Right renal pelvis (tissue), 4 donors: Measurements from ENCODE around the gene RGS9BP. TPM values are rescaled to one million over a fixed set of nuclear protein-coding genes. Genes with fewer than 3 reads are reported as not detected.
"Not testable (repeated sequence)": the region's sequence is repeated elsewhere in the genome, so short reads cannot be mapped to it uniquely, and the experiment has no call there.

ENCODE experiments used
- DNase-seq, 4 donors: peaks; one replicate each; pipeline ENCODE4 v3.0.0-alpha.2; 2013; ENCODE audit warnings: low read depth in 4 of 4, low spot score in 3 of 4, missing footprints in 1 of 4
- polyA plus RNA-seq, 4 donors: library from polyadenylated mRNA; unstranded; fragments of 120-200 nt; gene quantifications; one replicate each; pipeline ENCODE4 v1.2.1, GENCODE V29; 2013; ENCODE audit not compliant: insufficient read length in 4 of 4

RGS9BP gene, protein sequence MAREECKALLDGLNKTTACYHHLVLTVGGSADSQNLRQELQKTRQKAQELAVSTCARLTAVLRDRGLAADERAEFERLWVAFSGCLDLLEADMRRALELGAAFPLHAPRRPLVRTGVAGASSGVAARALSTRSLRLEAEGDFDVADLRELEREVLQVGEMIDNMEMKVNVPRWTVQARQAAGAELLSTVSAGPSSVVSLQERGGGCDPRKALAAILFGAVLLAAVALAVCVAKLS
- under 1 TPM; 0.21 to 0.43 (median 0.33) TPM for polyA plus RNA-seq

- DNase-seq = no peak
Measured at GRCh38 chr19:32675720-32676185, at the start of gene RGS9BP. RGS9BP (plus strand) TSS chr19:32675848; CDS start chr19:32676264, 416 bp downstream.

DNA sequence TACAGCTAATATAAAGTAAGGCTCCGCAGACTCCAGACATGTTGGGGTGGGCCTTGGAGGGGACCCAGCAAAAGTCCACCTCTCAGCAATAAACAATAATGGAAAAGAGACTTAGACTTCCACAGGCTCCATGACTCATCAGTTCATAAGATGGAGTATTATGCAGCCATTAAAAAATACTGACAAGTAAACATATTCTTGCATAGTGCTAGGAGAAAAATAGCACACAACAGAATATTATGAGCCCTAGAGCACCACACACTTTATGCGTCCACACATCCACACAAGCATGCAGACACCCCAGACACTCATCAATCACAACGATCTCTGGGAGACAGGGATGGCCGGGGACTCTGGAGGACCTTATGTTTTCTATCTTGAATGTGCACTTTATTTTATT lies 48.7 kb upstream of the RGS9BP start:
- no peak for DNase-seq

GRCh38 chr19:32627714-32628270 lies 47.9 kb upstream of the RGS9BP start:
- DNase-seq = no peak

DNA sequence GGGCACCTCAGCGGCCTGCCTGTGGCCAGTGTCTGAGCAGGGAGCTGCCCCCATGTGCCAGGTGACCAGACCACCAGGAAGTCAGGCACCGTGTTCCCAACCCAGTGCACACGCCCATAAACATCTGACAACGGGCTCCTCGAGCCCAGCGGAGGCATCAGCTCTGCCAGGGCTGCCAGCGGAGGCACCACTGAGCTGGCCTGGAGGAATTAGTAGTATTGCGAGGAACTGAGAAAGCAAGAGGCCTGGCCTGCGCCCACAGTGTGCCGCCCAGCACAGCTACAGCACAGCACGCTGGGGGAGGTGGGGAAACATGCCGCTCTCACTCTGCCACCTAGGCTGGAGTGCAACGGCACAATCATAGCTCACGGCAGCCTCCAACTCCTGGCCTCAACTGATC lies 45.3 kb upstream of the RGS9BP start:
- no peak for DNase-seq

DNA sequence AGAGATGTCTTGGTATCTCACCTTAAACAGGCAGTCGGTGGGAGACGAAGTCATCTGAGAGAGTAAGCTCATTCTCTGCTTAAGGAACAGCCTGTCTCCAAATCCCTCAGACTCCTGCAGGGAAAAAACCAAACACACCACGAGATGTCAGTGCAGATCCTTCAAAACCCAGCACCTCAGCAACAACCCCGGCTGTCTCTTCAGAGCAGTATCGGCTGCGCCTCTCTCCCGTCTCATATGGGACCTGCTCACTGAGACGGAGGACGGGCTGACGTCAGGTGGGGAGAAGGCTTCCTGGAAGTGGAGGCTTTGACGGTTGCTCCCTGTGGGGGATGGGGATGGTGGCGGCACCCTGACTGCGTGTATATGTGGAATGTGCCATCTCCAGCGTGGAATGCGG lies 44.3 kb upstream of the RGS9BP start:
- no peak for DNase-seq

- no peak for DNase-seq
Measured at GRCh38 chr19:32637480-32637879, 38.2 kb upstream of the RGS9BP start.

DNA sequence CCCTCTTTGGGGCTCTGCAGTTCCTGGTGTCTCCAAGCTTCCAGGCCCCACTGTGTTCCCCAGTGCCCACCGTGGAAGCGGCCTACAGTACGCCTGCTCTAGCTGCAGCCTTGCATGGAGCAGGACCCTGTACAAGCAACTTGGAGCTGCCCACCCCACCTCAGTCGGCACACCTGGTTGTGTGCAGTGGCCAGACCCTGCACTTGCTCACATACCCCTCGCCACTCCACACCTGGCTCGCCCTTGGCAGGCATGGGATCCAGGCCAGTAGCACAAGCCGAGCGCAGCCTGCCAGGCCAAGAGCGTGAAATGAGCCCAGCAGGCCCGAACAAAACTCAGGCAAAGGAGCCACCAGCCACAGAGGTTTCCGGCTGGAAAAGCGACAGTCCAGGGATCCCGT lies 37.0 kb upstream of the RGS9BP start:
- no peak for DNase-seq

DNA sequence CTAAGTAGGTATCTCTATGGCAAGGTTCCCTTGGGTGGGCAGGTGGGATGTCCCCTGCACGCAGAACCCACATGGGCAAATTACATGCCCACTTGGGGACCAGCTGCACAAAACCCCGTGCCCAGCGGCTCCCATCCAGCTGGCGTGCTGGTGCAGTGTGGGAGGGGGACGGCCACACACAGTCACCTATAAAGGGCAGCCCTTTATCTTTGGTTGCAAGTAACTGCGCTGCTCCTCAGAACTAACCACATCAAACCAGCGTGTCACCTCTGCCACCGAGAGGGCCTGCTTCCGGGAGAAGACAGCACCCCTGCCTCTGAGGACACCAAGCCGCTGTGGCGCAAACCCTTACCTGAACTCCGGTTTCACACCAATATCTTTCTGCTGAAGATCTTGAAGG lies 32.9 kb upstream of the RGS9BP start:
- DNase-seq = no peak

- DNase-seq = no peak
Measured at GRCh38 chr19:32646556-32646955, 29.1 kb upstream of the RGS9BP start.

- DNase-seq = no peak
Measured at GRCh38 chr19:32647361-32647760, 28.3 kb upstream of the RGS9BP start.

- no peak for DNase-seq
Measured at GRCh38 chr19:32649751-32650150, 25.9 kb upstream of the RGS9BP start.

DNA sequence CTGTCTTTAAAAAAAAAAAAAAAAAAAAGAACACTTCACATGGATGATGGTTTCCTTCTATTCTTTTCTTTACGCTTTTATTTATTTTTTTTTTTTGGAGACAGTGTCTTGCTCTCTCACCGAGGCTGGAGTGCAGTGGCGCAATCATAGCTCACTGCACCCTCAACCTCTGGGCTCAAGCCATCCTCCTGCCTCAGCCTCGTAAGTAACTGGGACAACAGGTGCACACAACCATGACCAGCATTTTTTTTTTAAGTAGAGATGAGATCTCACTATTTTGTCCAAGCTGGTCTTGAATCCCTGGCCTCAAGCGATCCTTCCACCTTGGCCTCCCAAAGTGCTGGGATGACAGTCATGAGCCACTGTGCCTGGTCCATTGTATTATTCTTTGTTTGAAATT lies 25.0 kb upstream of the RGS9BP start:
- DNase-seq = no peak

GRCh38 chr19:32651729-32652140 lies 23.9 kb upstream of the RGS9BP start:
- no peak for DNase-seq

DNA sequence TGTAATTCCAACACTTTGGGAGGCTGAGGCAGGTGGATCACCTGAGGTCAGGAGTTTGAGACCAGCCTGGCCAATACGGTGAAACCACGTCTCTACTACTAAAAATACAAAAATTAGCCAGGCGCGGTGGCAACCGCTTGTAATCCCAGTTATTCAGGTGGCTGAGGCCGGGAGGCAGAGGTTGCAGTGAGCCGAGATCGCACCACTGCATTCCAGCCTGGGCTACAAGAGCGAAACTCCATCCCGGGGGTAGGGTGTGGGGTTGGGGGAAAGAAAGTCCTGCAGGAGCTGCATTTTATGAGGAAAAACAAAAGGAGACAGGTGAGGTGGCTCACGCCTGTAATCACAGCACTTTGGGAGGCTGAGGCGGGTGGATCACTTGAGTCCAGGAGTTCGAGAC lies 23.3 kb upstream of the RGS9BP start:
- not testable (repeated sequence) for DNase-seq

DNA sequence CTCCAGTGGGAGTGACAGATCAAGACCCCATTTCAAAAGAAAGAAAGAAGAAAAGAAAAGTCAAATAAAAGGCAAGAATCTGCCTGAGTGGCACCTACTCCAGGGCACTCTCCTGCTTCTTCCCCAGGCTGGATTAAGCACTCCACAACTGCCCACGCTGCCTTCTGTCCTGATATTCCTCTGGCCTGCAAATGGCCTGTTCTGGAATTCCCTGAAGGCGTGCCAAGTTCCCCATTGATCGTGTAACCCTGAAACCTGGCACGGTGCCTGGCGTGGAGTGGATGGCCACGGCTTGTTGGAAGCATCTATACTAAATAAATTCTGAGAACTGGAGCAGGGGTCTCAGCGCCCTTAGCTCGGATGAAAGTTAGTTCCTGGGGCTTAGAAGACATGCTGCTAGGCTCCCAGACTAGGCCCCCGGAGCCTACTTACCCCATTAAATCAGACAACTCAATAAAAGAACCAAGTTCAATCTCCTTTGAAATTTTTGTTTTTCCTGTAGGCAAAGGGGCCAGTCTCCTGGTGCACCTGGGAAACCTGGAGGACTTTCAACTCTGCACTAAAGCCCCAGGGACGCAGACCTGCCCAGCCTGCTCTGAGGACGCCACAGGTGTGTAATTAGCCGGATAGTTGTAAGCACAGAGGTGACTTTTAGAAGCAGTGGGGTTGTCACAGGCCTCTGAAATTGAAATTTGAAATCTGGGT lies 22.6 kb upstream of the RGS9BP start:
- DNase-seq = no peak

- no peak for DNase-seq
Measured at GRCh38 chr19:32653599-32653915, 22.1 kb upstream of the RGS9BP start.

DNA sequence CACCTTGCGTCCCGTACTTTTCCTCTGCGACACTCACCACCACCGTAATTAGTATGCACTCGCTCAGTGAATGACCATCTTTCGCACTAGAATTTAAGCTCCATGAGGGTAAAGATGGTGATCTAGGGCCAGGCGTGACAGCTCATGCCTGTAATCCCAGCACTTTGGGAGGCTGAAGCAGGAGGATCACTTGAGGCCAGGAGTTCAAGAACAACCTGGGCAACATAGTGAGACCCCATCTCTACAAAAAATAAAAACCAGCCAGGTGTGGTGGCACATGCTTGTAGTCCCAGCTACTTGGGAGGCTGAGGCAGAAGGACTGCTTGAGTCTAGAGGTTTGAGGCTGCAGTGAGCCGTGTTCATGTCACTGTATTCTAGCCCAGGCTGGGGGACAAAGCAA lies 19.3 kb upstream of the RGS9BP start:
- DNase-seq = not testable (repeated sequence)

DNA sequence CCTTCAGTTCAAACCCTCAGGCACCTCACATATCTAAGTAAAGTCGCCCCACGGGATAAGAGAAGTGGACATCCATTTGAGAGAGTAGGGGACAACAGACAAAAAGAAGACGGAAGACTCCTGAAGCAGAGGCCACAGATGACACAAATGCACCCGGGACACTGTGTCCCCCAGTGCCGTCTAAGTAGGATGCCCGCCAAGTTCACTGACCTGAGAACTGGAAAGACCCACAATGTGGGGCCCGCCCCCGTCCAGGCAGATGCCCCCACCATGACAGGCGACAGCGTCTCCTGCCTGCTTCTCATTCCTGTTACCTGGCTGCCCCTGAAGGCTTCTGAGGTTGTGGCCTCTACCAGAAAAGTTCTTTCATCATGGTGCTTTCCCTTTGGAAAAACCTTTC lies 17.6 kb upstream of the RGS9BP start:
- no peak for DNase-seq

- no peak for DNase-seq
Measured at GRCh38 chr19:32658527-32658926, 17.1 kb upstream of the RGS9BP start.

DNA sequence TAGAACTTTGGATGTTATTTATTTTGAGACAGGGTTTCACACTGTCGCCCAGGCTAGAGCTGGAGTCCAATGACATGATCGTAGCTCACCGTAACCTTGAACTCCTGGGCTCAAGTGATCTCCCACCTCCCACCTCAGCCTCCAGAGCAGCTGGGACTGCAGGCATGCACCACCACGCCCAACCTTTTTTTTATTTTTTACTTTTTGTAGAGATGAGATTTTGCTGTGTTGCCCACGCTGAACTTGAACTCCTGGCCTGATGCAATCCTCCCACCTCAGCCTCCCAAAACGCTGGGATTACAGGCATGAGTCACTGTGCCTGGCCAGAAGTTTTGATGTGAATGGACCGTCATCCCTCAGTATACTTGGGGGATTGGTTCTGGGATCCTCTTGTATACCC lies 14.3 kb upstream of the RGS9BP start:
- DNase-seq = no peak

DNA sequence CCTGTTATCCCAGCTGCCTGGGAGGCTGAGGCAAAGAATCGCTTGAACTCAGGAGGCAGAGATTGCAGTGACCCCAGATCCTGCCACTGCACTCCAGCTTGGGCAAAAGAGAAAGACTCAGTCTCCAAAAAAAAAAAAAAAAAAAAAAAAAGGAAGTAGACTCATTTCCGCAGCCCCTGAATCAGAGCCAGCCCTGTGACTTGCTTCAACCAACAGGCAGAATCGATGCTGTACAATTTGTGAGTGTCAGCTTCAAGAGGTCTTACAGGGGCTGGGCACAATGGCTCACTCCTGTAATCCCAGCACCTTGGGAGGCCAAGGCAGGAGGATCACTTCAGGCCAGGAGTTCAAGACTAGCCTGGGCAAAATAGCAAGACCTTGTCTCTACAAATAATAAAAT lies 13.5 kb upstream of the RGS9BP start:
- no peak for DNase-seq

- no peak for DNase-seq
Measured at GRCh38 chr19:32666084-32666483, 9.6 kb upstream of the RGS9BP start.
